ENCODE data around the gene MANF.

- TF ChIP-seq CTCF (IDR thresholded peaks at IDR 0.05): peak; percentile 49 to 66 (median 58)
- TF ChIP-seq POLR2A (IDR thresholded peaks at IDR 0.05): no peak
Observed at GRCh38 chr3:51389423-51390183, 4.5 kb downstream of the MANF start.

Measured in body of pancreas (tissue), 4 donors.